Measurements from ENCODE around the gene DNAJC7. TPM values are rescaled to one million over a fixed set of nuclear protein-coding genes. Genes with fewer than 3 reads are reported as not detected.
A peak's percentile ranks its signal among the peaks of the same experiment; 100 is the strongest.

The DNAJC7 gene
- total and polyA plus RNA-seq, 9 of the 15 experiments (the other 6 are each of a cell fraction or from before 2014, with no cell fraction given) = 85.8 to 262 (median 157) TPM

DNA sequence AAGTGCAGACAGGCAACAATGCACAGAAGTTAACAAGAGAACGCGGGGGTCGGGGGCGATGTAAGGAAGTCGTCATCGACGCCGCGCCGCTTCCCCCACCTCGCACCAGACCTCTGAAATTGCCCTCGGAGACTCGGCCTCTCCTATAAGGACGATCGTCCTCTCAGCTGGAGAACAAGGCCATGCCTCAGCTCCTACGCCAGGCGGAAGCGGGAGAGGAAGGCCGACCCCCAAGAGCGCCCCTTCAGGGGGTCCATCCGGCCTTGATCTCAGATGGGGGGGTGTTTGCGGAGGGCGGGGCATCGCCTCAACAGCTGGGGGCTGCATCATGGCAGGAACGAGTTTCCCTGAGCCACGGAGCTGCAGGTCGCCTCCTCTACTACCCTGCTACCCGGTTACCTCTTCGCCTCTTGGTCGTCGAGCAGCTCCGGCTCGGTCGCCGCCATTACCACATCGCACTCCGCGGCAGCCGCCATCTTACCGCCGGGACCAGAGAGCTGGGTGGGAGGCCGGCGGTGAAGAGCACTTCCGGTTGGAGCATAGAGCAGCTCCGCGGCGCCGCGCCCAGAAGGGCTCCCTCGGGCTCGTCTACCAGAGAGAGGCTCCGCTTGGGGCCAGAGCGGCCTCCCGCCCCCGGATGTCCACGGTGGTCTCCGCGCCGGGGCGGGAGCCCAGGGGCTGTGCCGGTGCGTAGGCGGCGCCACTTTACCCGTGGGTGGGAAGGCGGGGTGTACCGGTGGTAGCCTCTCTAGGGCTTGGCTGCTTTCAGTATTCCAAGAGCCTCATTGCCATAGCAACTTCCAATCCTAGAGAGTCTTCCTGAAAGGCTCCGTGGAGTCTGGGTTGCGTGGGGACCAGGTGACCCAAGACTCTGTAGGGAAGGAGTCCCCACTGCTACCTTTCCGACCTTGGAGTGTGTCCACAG, at the start of gene DNAJC7 (continued):
- TF ChIP-seq SIN3A (IDR thresholded peaks at IDR 0.05; ENCODE audit: borderline replicate concordance in 2 of 2, control insufficient read depth in 1 of 2, low read depth in 2 of 2, low read length in 2 of 2) (peak; percentile 17 to 77; a peak in 3 of 4 replicates), ZBTB40 (IDR thresholded peaks at IDR 0.05) (peak; percentile 91), ZBTB40 (CRISPR knock-in tag; IDR thresholded peaks at IDR 0.05) (no peak), PREB (CRISPR knock-in tag; IDR thresholded peaks at IDR 0.05) (0 out of 2 replicates have a peak, but pooled peaks have one; percentile 14), FOXJ2 (tag; IDR thresholded peaks at IDR 0.05) (no peak), SRSF7 (optimal IDR thresholded peaks at IDR 0.05; ENCODE audit: low read depth, low read length) (no peak), ZBTB8A (IDR thresholded peaks at IDR 0.05; ENCODE audit: partially characterized antibody) (no peak), C11orf30 (IDR thresholded peaks at IDR 0.05; ENCODE audit: low read depth) (peak; percentile 75), L3MBTL2 (IDR thresholded peaks at IDR 0.05) (peak; percentile 27), NR2F6 (CRISPR knock-in tag; IDR thresholded peaks at IDR 0.05) (peak; percentile 38; the same call in 1 of the 2 replicates), RAD51 (IDR thresholded peaks at IDR 0.05; ENCODE audit: borderline replicate concordance, low read depth) (peak; percentile 13; the same call in 1 of the 2 replicates), ZKSCAN3 (CRISPR knock-in tag; IDR thresholded peaks at IDR 0.05) (no peak), HDAC3 (IDR thresholded peaks at IDR 0.05; ENCODE audit: borderline replicate concordance, partially characterized antibody) (no peak), HDGF (IDR thresholded peaks at IDR 0.05) (no peak), ZNF76 (CRISPR knock-in tag; IDR thresholded peaks at IDR 0.05; ENCODE audit: borderline replicate concordance) (0 out of 2 replicates have a peak, but pooled peaks have one; percentile 21), ERF (CRISPR knock-in tag; IDR thresholded peaks at IDR 0.05) (0 out of 2 replicates have a peak, but pooled peaks have one; percentile 8)
